Stimulated activated naive CD4-positive, alpha-beta T cell (primary cell): ENCODE measurements around the gene C16orf78.

Source experiments
- DNase-seq, 6 experiments: peaks; one replicate each; lab custom pipeline; 2025; lab: John Stamatoyannopoulos, UW

Gene C16orf78

DNA sequence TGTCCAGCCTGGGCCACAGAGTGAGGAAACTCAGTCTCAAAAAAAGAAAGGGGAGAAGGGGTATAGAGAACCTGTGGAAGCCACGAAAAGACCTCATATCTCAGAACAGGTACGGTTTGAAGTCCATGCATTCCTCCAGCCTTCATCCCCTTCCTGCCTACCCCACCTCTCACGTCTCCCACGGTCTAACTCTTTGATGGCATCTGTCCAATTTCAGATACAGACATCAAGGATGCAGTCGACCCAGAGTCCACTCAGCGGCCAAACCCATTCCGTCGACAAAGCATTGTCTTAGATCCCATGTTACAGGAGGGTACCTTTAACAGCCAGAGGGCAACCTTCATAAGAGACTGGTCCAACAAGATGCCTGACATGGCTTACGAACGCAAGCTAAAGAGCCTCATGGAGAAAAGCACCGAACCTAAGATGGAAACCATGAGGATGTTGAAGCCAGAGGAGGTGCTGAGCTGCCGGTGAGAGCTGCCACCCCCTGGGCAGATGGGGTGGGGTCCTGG is 22.7 kb downstream of the C16orf78 start:
- DNase-seq: no peak

GRCh38 chr16:49398761-49399160 is 25.2 kb downstream of the C16orf78 start:
- no peak for DNase-seq

GRCh38 chr16:49399594-49400364 is 26.2 kb downstream of the C16orf78 start:
- no peak for DNase-seq

- DNase-seq: no peak
Observed at GRCh38 chr16:49400611-49401010, 27.0 kb downstream of the C16orf78 start.

DNA sequence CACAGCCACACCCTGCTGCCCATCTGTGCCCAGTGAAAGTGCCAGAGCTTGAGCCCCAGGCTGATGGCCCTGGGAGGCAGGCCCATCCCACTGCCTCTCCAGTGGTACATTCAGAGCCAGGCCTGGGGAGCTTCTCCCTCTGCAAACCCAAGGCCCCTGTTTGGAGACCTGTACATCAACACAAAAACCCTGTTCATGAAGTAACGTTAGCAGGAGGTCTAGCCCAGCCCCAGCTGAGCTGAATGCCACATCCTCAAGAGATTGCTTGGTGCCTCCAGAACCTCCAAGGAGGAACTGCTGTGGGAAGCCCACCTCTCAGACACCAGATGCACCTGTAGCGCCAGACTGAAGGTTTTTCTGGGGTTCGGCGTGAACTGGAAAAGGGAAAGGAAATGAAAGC is 31.5 kb downstream of the C16orf78 start:
- no peak for DNase-seq

GRCh38 chr16:49405530-49405929 is 31.9 kb downstream of the C16orf78 start:
- DNase-seq: no peak

DNA sequence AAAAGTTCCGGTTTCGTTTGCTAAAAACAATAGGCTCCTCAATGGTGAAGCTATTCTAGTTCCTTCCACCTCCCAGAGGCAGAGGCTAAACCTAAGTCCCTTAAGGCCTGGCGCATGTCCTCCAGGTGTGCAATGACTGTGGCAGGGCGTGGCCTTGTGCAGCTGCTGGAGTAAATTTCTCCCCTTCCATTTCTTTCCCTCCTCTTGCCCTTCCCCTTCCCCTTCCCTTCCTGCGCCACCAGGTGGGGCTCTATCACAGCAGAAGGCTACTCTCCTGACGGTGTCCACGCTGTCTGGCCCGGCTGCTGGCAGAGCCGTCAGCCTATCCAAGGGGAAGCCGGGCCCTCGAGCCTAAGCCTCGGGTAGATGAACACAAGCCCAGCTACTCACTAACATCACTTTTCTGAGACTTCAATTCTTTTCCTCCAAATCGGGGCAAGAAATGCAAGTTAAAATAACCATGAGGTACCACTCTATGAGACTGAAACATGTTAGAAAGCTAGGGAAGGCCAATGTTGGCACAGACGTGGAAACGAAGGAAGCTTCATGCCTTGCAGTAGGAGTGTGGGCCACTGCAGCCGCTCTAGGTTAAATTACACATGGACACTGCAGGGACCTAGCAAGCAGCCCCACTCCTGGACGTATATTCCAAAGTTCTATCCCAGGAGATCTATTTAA is 34.4 kb downstream of the C16orf78 start:
- DNase-seq: peak; percentile 17 to 66 (median 54)

DNA sequence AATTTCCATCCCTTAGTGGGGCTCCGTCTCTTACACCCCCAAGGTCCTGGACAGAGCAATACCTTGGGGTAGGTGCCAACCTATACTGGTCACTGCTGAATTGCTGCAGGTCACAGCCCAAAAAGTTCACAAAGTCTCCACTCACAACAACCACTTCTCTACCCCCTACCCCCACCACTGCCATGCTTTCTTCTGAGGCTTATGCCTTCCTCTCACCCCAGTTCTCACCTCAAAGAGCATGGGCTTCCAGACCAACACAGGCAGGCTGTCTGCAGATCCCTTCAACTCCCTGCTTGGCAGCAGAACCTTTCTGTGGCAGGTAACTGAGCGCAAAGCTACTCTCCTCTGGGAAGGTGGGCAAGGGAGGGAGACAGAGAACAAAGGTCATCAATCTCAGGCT is 35.5 kb downstream of the C16orf78 start:
- DNase-seq: no peak

GRCh38 chr16:49410226-49410625 is 36.6 kb downstream of the C16orf78 start:
- DNase-seq: no peak

- no peak for DNase-seq
Observed at GRCh38 chr16:49411121-49411970, 37.7 kb downstream of the C16orf78 start.

- DNase-seq: no peak
Observed at GRCh38 chr16:49414671-49415070, 41.1 kb downstream of the C16orf78 start.

- DNase-seq: no peak
Observed at GRCh38 chr16:49415083-49415482, 41.5 kb downstream of the C16orf78 start.

DNA sequence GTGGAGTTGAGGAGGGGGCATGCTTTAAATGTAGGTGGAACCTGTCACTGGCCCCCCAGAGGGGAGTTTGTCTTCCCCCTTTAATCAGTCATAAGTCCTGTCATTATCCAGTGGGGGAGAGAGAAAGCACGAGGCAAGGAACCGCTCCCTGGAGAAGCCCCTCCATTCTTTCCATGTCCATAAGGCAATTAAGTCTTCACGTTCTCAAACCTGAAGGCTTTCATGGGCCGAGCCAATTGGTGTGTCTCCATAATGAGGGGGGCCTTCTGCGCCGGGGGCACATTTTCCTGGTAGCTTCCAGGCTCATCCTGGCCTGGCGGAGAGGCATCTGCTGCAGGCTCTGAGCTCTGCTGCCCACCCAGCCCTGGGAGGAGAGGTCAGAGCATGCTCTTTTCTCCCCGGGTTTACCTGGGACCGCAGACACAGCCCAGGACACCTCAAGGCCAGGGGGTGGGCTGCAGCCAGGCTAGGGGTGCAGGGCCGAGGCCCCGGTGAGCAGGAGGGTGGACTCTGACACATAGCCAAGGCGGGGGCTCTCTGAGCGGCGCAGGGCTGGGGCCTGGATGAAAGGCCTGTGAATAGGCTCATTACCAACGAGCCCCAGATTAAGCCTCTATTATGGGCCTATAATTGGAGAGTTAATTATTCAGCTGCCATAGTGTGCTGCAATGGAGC is 42.5 kb downstream of the C16orf78 start:
- no peak for DNase-seq

- DNase-seq: no peak
Observed at GRCh38 chr16:49417354-49417753, 43.8 kb downstream of the C16orf78 start.

GRCh38 chr16:49419006-49419405 is 45.4 kb downstream of the C16orf78 start:
- DNase-seq: no peak

DNA sequence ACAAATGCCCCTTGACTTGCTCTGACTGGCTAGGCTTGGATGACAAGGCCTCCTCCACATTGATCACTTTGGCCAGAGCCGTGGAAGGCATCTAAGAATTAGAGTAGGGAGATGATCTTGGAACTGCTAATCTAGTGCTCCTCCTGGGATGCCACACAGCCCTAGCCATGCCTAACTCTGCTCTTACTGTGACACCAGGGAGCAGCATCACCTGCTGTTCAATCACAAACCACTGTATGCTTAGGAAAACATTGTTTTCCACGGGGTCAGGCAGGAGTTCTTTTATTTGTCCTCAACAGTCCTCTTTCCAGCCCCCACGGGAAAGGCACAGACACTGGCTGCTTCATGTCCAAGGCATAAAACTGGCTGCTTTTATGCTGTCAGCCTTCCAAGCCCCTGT is 46.3 kb downstream of the C16orf78 start:
- no peak for DNase-seq

DNA sequence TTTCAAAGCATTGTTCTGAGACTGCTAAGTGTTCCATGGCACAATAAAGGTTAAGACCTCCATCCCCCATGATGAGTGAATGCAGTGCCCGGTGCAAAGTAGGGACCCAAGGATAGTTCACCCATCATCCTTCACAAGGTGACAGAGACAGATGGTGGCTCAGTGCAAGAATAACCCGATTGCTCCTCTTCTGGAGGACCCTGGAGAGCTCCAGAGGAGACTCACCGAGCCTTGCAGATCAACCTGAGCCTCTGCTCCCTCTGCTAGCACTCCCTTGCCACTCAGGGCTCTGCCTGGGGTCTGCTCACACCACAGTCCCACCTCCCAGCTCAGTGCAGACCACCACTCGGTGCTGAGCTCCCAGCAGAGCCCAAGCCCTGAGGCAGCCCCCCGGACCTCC is 49.3 kb downstream of the C16orf78 start:
- DNase-seq: no peak

GRCh38 chr16:49424961-49425360 is 51.4 kb downstream of the C16orf78 start:
- DNase-seq: no peak

DNA sequence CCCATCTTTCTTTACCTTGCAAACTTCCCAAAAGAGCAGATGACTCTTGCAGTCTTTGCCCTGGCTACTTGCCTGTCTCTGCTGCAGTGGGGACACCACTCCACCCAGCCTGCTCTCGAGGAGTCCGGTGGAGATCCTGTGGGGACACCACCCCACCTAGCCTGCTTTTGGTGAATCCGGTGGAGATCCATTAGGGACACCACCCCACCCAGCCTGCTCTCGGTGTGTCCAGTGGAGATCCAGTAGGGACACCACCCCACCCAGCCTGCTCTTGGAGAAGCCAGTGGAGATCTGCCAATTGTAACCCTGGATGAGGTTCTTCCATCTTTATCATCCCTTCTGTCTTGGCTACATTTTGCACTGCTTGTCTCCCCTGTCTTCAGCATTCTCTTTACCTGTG is 54.2 kb downstream of the C16orf78 start:
- no peak for DNase-seq

DNA sequence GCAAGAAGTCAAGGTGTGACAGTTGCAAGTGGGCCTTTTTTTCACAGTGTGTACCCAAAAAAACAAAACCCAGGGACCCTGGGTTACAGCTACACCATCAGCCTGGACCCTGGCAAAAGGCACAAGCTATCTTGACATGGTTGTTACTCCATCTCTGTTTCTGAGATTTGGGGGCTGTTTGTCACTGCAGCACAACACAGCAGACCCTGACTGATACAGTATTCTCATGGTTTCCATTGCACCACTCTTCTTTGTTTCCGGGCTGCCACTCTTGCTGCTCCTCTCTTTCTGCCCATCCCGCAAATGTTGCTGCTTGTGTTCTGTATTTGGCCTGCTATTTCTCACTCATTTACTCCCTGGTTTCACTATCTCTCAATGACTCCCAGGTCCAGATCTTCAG is 55.2 kb downstream of the C16orf78 start:
- DNase-seq: no peak

DNA sequence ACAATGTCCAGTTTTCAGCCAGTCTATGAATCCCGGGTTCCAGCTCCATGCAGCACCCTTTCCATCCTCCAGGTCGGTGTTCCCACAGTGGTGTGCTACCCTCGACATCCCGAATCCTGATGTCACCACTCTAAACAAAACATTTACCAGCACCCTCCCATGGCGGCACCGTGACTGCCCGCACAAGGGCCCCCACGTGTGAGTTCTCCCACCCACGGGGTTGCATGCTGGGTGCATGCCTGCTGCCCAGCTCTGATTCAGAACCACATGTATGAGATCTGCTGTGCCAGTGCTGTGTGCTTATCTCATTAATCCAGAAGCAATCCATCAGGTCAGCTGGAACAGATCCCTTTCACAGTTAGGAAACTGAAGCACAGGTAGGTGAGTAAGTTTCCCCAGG is 57.4 kb downstream of the C16orf78 start:
- DNase-seq: no peak
